GM19193 (cell line): ENCODE measurements around the gene TAF1A.

Experiments used
- POLR2A ChIP-seq: IDR thresholded peaks from 4 replicates; pipeline ENCODE4 v1.6.1; 2011; ENCODE audit not compliant: insufficient read depth, insufficient read length; ENCODE audit errors: extremely low read depth

The TAF1A gene

GRCh38 chr1:222522105-222522915 is 67.4 kb downstream of the TAF1A start:
- no peak for TF ChIP-seq POLR2A

DNA sequence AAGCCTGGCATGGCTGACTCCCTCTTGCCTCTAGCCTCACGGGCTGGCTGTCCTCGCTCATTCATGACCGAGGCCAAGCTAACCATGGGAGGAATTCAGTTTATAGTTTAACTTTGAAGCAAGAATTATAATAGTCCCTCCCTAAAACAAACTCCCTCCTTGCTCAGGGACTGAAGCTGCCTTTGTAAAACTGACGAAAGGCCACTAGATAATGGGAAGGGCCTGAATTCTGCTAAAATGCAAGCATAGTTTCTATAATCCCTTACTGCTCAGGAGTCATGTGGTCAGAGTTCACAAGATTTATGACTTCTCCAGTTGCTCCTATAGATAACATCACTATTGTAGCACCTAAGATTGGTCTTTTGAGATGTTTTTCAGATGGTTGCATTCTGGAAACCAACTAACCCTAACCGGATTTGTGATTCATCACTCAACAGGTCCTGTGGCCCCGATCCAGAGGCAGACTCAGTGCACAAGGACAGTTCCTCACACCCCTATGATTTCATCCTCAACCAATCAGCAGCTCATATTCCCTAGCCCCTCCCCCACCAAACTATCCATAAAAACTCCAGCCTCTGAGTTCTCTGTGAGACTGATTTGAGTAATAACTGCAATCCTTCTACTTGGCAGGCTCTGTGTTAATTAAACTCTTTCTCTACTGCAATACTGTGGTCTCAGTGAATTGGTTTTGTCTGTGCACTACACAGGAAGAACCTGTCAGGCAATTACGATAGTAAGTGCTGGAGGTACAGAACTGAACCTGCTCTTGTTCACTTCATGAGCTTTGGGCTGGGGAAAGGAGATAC is 68.2 kb downstream of the TAF1A start:
- TF ChIP-seq POLR2A = no peak
